HCEC 1CT (cell line): Measurements from ENCODE around the gene GAN.

Source experiments
- DNase-seq: peaks from one replicate; pipeline ENCODE4 v3.0.0-alpha.2; 2017

The GAN gene

GRCh38 chr16:81435103-81435502 is 120.3 kb downstream of the GAN start:
- no peak for DNase-seq

DNA sequence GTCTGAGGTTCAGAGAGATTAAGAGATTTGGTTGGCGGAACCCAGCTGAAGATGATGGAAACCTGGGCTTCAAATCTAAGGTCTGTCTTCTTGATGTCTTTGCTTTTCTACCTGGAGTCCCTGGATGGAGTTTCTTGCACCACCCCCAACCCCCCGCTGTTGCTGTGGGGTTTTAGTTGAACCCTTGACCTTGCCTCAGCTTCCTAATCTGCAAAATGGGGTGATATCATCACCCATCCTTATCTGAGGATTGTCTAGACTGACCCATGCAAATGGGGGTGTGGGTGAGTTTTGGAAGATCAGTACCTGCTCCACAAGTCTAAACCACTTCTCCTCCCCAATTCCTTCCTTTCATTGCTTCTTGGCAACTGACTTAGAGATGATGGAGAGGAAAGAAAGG is 120.8 kb downstream of the GAN start:
- DNase-seq, result no peak

- no peak for DNase-seq
These were observed 121.6 kb downstream of the GAN start for GRCh38 chr16:81436386-81436785.

DNA sequence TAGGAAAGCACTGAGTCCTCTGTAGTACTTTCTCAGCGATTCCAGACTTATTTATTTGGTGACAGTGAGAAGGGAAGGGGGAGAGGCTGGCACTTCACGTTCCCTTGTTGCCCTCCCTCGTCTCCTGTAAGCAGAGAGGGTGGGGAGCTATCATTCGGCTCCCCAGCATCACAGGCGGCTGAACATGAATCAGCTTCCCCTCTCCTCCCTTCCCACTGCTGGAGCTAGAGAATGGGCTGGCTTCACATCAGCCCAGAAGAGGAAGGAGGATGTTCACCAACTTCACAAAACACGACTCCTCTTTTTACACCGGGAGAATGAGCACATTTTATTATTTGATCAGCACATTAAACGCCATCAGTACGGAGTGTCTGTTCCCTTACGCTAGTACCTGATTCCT is 123.1 kb downstream of the GAN start:
- no peak for DNase-seq
